Endothelial cell of umbilical vein (primary cell): ENCODE results near the gene RBM38. TPM values are rescaled to one million over a fixed set of nuclear protein-coding genes. Genes with fewer than 3 reads are reported as not detected.

Experiments
- BruUV-seq: library from RNA; stranded (reverse); fragments of 400-500 nt; replicated peaks from 2 replicates; lab custom pipeline; 2021; lab: Mats Ljungman, UMichigan
- CTCF ChIA-PET: fragments of 300-600, 350-600 bp; sonication (Branson Sonifier 250); formaldehyde crosslinking; loops from one replicate; lab custom pipeline; 2021; ENCODE audit warnings: antibody characterized with exemption, inconsistent platforms; lab: Charles Lee
- POLR2A ChIA-PET: fragments of 300-600, 350-600 bp; sonication (Branson Sonifier 250); formaldehyde crosslinking; loops from one replicate; lab custom pipeline; 2021; ENCODE audit warnings: antibody characterized with exemption, inconsistent platforms; lab: Charles Lee
- DNase-seq: peaks from one replicate; pipeline ENCODE4 v3.0.0-alpha.2; 2011; ENCODE audit warnings: low read depth, low spot score
- FAIRE-seq: peaks from 2 replicates; lab custom pipeline; 2011; peaks lifted over from hg19 to GRCh38; lab: Jason Lieb, UNC
- H2AFZ ChIP-seq: 2 replicates; pipeline ENCODE4 v1.6.0; 2012; ENCODE audit warnings: low read depth, low read length, control low read depth, inconsistent platforms
- H3K27ac ChIP-seq: 2 replicates; pipeline ENCODE4 v1.5.1; 2011; ENCODE audit warnings: low read depth, mild to moderate bottlenecking, control low read depth, low read length, moderate library complexity; ENCODE audit not compliant: insufficient read depth
- H3K27me3 ChIP-seq, 2 experiments: 2 replicates each; pipeline versions ENCODE4 v1.6.0 to v1.6.1; 2011; ENCODE audit warnings: low read length in 2 of 2, mixed read lengths in 1 of 2; ENCODE audit not compliant: control insufficient read depth in 2 of 2, insufficient read depth in 2 of 2
- H3K36me3 ChIP-seq, 2 experiments: 2 replicates in 1 of 2; 3 replicates in 1 of 2; pipeline ENCODE4 v1.5.1; 2011; ENCODE audit warnings: low read length in 2 of 2, mild to moderate bottlenecking in 1 of 2, moderate library complexity in 1 of 2; ENCODE audit not compliant: control insufficient read depth in 2 of 2, insufficient read depth in 2 of 2; ENCODE audit errors: extremely low read depth in 1 of 2
- H3K4me1 ChIP-seq: 3 replicates; pipeline ENCODE4 v1.5.1; 2011; ENCODE audit warnings: mild to moderate bottlenecking, low read length; ENCODE audit not compliant: control insufficient read depth, insufficient read depth; ENCODE audit errors: extremely low read depth
- H3K4me2 ChIP-seq: 2 replicates; pipeline ENCODE4 v1.6.1; 2011; ENCODE audit warnings: low read length, control low read depth, mixed read lengths; ENCODE audit not compliant: insufficient read depth
- H3K4me3 ChIP-seq, 3 experiments: fragments of 200-600 bp in 1 of 3; sonication (generic), shearing (Covaris generic) in 1 of 3; replicated peaks in 1 of 3; 2 replicates each; pipeline ENCODE4 v1.5.1; 2011 to 2016; ENCODE audit warnings: control low read depth in 3 of 3, low read length in 3 of 3, mild to moderate bottlenecking in 2 of 3, inconsistent platforms in 1 of 3, low read depth in 1 of 3, moderate library complexity in 1 of 3; ENCODE audit not compliant: insufficient read depth in 1 of 3
- H3K79me2 ChIP-seq: 2 replicates; pipeline ENCODE4 v1.6.0; 2012; ENCODE audit warnings: low read length, inconsistent platforms; ENCODE audit not compliant: control insufficient read depth, insufficient read depth
- H3K9ac ChIP-seq: replicated peaks from 2 replicates; pipeline ENCODE3; 2011; ENCODE audit warnings: low read length, control low read depth; ENCODE audit not compliant: insufficient read depth; ENCODE audit errors: extremely low read depth
- H3K9me1 ChIP-seq: replicated peaks from 3 replicates; pipeline ENCODE4 v1.6.0; 2011; ENCODE audit warnings: mild to moderate bottlenecking, low read length; ENCODE audit not compliant: control insufficient read depth, insufficient read depth; ENCODE audit errors: extremely low read depth
- H3K9me3 ChIP-seq: replicated peaks from 2 replicates; pipeline ENCODE4 v1.5.1; 2012; ENCODE audit warnings: low read length, inconsistent platforms; ENCODE audit not compliant: control insufficient read depth, insufficient read depth
- H4K20me1 ChIP-seq: replicated peaks from 2 replicates; pipeline ENCODE3; 2011; ENCODE audit warnings: mild to moderate bottlenecking, low read length; ENCODE audit not compliant: control insufficient read depth, insufficient read depth; ENCODE audit errors: extremely low read depth
- EZH2 ChIP-seq: IDR thresholded peaks from 2 replicates; pipeline ENCODE4 v1.6.1; 2012; ENCODE audit warnings: borderline replicate concordance, low read depth, mild to moderate bottlenecking, moderate library complexity, low read length, inconsistent platforms; ENCODE audit not compliant: severe bottlenecking
- FOS ChIP-seq: IDR thresholded peaks from 2 replicates; pipeline ENCODE4 v1.6.1; 2011; ENCODE audit warnings: mild to moderate bottlenecking, low read length, moderate library complexity, borderline replicate concordance; ENCODE audit not compliant: insufficient read depth
- GATA2 ChIP-seq: IDR thresholded peaks from 2 replicates; pipeline ENCODE4 v1.7.0; 2011; ENCODE audit warnings: low read depth, mild to moderate bottlenecking, moderate library complexity, mixed read lengths, low read length; ENCODE audit not compliant: insufficient read length, insufficient read depth
- JUN ChIP-seq: IDR thresholded peaks from 2 replicates; pipeline ENCODE4 v1.6.1; 2011; ENCODE audit warnings: borderline replicate concordance, low read depth; ENCODE audit not compliant: insufficient read length, insufficient read depth
- MYC ChIP-seq: IDR thresholded peaks from one replicate; pipeline ENCODE4 v1.6.1; 2011; ENCODE audit warnings: mild to moderate bottlenecking, low read depth, low read length
- POLR2A ChIP-seq: IDR thresholded peaks from 2 replicates; pipeline ENCODE4 v1.6.1; 2012; ENCODE audit warnings: low read depth, mild to moderate bottlenecking, control low read depth, low read length
- POLR2AphosphoS5 ChIP-seq: IDR thresholded peaks from 2 replicates; pipeline ENCODE4 v1.6.1; 2012; ENCODE audit warnings: low read depth, mild to moderate bottlenecking, control low read depth, low read length, moderate library complexity; ENCODE audit not compliant: insufficient read depth
- dilution Hi-C: fragments of 300-500 bp; cut with MboI; formaldehyde crosslinking; loops from one replicate; pipeline ENCODE4 v1.15.0; 2019; ENCODE audit warnings: low sequenced_read_pairs; ENCODE audit not compliant: extremely low pct_ligation_motif_present
- intact Hi-C: fragments of 100-400 bp; cut with micrococcal nuclease; formaldehyde crosslinking; loops from one replicate; pipeline ENCODE4 v1.10.0; 2022
- polyA plus RNA-seq, 4 experiments: library from polyadenylated mRNA; depleted of rRNA in 3 of 4; stranded (reverse) in 3 of 4; unstranded in 1 of 4; fragments of >200 nt; gene quantifications; 2 replicates each; pipeline versions ENCODE4 v1.2.1 to v1.2.3, GENCODE V29; 2011 to 2012; ENCODE audit warnings: missing spikeins in 1 of 4
- total RNA-seq: library from RNA; stranded (reverse); gene quantifications from 2 replicates; pipeline ENCODE4 v1.2.3, GENCODE V29; 2021
- TF ChIP-seq, protein P1 (sequence below): IDR thresholded peaks from 2 replicates; pipeline ENCODE4 v1.6.1; 2011; ENCODE audit not compliant: insufficient read depth, insufficient read length
- TF ChIP-seq, protein P2 (sequence below), 2 donors: IDR thresholded peaks; 1 replicate in 1 of 2; 2 replicates in 1 of 2; pipeline ENCODE4 v1.5.1; 2011; ENCODE audit warnings: low read length in 2 of 2, mild to moderate bottlenecking in 2 of 2, moderate library complexity in 2 of 2, control low read depth in 1 of 2, inconsistent platforms in 1 of 2, low read depth in 1 of 2; ENCODE audit not compliant: insufficient read depth in 1 of 2; ENCODE audit errors: extremely low read depth in 1 of 2

RBM38 gene
- total and polyA plus RNA-seq, 2 donors (not counting 3 experiments of a cell fraction or from before 2014, with no cell fraction given), result 22.1 to 37.4 TPM

DNA sequence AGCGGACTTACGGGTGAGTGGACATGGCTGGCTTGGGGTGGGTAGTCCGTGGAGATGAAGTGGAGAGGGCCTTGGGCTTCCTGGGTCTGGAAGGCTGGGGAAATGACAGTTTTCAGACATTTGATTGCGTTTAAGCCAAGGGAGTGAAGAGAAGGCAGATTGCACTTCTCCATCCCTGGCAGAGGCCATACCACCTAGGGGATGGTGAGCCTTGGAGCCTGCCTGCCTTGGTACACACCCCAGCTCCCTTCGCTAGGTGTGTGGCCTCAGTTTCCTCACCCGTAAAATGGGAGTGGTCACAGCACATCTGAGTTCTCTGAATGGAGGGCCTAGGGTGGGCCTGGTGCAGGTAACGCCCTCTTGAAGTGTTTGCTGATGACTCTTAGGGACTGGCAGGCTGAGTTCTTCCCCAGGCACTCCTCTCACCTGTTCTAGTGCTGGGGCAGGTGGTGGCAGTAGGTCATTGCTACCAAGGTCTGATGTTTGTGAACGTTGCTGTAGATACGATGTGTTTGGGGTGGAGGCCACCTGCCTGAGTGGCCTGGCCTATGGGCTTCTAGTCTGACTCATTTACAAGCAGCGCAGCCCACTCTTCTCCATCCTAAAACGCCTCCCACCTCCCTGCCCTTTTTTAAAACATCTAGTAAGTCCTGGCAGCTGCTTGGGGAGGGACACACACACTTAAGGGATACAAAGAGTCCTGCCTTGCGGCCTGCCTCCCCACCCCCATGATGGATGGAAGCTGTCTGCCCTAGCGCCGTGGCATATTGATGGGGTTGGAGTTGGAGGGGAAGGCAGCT is 2.3 kb downstream of the RBM38 start:
- DNase-seq (no peak), FAIRE-seq (no peak)
- POLR2A ChIA-PET, result no interaction called here
- Histone ChIP-seq H3K9ac (no peak overlapping the region), H3K79me2 (peaks cover 17% of the 10 kb centered on the region), H3K9me3 (no peaks in the 10 kb centered on the region), H3K9me1 (no peaks in the 10 kb centered on the region), H3K4me1 (peaks cover 24% of the 10 kb centered on the region), H3K36me3 (peaks cover 5 to 17% of the 10 kb centered on the region in 2 experiments), H4K20me1 (no peaks in the 10 kb centered on the region), H3K27me3 (no peaks in the 10 kb centered on the region), H3K27ac (no peak overlapping the region), H3K4me3 (no peak overlapping the region), H3K4me2 (no peak overlapping the region), H2AFZ (no peak overlapping the region)
- TF ChIP-seq, protein P1, sequence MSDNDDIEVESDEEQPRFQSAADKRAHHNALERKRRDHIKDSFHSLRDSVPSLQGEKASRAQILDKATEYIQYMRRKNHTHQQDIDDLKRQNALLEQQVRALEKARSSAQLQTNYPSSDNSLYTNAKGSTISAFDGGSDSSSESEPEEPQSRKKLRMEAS, result no peak
- TF ChIP-seq POLR2A, result no peak
- no peak for TF ChIP-seq GATA2
- no peak for TF ChIP-seq MYC
- intact Hi-C loops (loop anchor here (10.0 kb wide), 1 partner anchor 1011 kb away; no protein-coding TSS in a partner anchor), dilution Hi-C loops (no loop called here)
- BruUV-seq, result no TSS peak
- CTCF ChIA-PET, result no interaction called here

DNA sequence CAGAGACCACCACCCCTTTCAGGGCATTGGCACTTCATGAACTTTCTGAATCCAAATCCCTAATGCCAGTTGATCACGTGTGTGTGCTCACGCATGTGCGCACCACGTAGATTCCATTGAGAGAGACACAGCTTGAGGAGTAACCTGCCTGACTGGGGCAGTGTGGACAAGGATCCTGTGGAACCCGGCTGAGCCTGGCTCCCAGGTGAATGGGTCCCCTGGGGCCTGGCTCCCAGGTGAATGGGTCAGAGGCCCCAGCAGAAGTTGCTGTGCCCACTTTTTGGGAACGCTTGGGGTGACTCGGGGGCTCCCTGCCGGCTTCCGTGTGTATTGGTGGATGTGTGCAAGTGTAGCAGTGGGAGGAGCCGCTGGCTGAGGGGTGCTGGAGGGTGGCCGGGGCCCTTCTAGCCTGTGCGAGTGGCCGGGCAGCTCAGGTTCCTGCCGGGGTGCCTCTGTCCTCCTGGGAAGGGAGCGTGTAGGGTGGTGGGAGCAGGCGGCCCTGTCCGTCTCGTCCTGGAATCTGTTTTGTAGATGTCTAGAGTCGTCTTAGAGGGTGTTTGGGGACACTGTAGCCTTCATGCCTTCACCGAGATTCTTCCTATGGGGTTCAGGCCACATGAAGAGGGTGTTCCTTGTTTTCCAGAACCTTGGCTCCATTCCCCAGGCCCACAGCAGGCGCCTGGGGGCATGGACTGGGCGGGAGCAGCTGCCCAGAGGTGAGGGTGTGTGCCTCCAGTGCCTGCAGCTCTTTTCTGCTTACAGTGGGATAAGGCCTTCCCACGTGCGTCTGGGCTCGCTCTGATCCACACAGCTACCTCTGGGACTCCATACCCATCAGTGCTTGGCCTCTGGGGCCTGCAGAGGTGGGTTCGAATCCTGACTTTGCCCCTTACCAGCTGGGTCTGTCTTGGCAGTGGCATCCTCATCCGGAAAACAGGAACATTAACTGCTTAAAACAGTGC is 3.2 kb downstream of the RBM38 start:
- intact Hi-C loops, result loop anchor here (10.0 kb wide), 1 partner anchor 1010 kb away; no protein-coding TSS in a partner anchor
- BruUV-seq, result no TSS peak
- no peak overlapping the region for H3K27ac ChIP-seq
- no peak overlapping the region for H3K4me3 ChIP-seq
- POLR2A ChIA-PET, result no interaction called here
- TF ChIP-seq, protein P2, sequence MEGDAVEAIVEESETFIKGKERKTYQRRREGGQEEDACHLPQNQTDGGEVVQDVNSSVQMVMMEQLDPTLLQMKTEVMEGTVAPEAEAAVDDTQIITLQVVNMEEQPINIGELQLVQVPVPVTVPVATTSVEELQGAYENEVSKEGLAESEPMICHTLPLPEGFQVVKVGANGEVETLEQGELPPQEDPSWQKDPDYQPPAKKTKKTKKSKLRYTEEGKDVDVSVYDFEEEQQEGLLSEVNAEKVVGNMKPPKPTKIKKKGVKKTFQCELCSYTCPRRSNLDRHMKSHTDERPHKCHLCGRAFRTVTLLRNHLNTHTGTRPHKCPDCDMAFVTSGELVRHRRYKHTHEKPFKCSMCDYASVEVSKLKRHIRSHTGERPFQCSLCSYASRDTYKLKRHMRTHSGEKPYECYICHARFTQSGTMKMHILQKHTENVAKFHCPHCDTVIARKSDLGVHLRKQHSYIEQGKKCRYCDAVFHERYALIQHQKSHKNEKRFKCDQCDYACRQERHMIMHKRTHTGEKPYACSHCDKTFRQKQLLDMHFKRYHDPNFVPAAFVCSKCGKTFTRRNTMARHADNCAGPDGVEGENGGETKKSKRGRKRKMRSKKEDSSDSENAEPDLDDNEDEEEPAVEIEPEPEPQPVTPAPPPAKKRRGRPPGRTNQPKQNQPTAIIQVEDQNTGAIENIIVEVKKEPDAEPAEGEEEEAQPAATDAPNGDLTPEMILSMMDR (IDR thresholded peaks at IDR 0.05; ENCODE audit: extremely low read depth in 1 of 2, insufficient read depth in 1 of 2, low read depth in 1 of 2, low read length in 2 of 2), result no peak
- TF ChIP-seq FOS (no peak), JUN (no peak), EZH2 (no peak), POLR2AphosphoS5 (no peak), POLR2A (no peak), GATA2 (no peak), MYC (no peak)
- TF ChIP-seq, protein P1, result no peak
- dilution Hi-C loops, result no loop called here
- H3K79me2 ChIP-seq, result peaks cover 17% of the 10 kb centered on the region
- H3K9ac ChIP-seq, result no peak overlapping the region
- peaks cover 23% of the 10 kb centered on the region for H3K4me1 ChIP-seq
- no peaks in the 10 kb centered on the region for H3K27me3 ChIP-seq
- no peak for FAIRE-seq
- no peaks in the 10 kb centered on the region for H3K9me3 ChIP-seq
- no peak for DNase-seq
- no peaks in the 10 kb centered on the region for H3K9me1 ChIP-seq
- H3K4me2 ChIP-seq, result no peak overlapping the region
- CTCF ChIA-PET, result no interaction called here
- H3K36me3 ChIP-seq, result peaks cover 5 to 20% of the 10 kb centered on the region in 2 experiments
- H2AFZ ChIP-seq, result no peak overlapping the region
- H4K20me1 ChIP-seq, result no peaks in the 10 kb centered on the region
